ENCODE data around the gene BCL2L12. TPM values are rescaled to one million over a fixed set of nuclear protein-coding genes. Genes with fewer than 3 reads are reported as not detected.
"Not testable (repeated sequence)": the region's sequence is repeated elsewhere in the genome, so short reads cannot be mapped to it uniquely, and the experiment has no call there.

Gene BCL2L12
- total RNA-seq, 2 donors from 2014 or later: 17.4 to 60.9 TPM

DNA sequence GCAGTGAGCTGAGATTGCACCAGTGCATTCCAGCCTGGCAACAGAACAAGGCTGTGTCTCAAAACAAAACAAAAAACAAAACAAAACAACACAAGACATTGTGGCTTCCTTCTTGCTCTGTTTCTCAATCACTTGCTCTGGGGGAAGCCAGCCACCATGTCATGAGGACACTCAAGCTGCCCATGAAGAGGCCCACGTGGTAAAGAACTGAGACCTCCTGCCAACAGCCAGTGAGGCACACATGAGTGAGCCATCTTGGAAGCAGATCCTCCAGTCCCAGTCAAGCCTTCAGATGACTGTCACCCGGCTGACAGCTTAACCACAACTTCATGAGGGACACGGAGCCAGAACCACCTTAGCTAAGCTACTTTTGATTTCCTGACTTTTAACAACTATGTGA lies 50.4 kb downstream of the BCL2L12 start:
- no peak overlapping the region for H3K27ac ChIP-seq
- intact Hi-C loops (cut with DNase I): no loop called here
- H3K9ac ChIP-seq (ENCODE audit: low read depth in 2 of 2, low read length in 2 of 2): no peak overlapping the region
- no peak for TF ChIP-seq CTCF (IDR thresholded peaks at IDR 0.05)
- no peaks in the 10 kb centered on the region for H3K27me3 ChIP-seq
- no peaks in the 10 kb centered on the region for H3K4me1 ChIP-seq
- no peaks in the 10 kb centered on the region for H3K36me3 ChIP-seq
- H3K9me3 ChIP-seq: no peaks in the 10 kb centered on the region
- no peak overlapping the region for H3K4me3 ChIP-seq
- DNase-seq: no peak

DNA sequence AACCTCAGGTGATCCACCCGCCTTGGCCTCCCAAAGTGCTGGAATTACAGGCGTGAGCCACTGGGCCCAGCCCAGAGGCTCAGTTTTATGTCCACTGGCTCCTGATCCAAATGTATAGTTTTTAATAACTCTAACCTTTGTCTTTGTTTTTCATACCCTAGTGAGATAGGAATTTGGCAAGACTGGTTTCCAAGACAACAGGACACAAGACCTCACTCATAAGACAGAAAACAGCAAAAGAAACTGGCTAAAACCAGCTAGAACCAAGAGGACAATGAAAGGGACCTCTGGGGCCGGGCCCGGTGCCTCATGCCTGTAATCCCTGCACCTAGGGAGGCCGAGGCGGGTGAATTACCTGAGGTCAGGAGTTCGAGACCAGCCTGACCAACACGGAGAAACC lies 52.8 kb downstream of the BCL2L12 start:
- intact Hi-C loops (cut with DNase I): no loop called here
- Histone ChIP-seq H3K9me3 (no peaks in the 10 kb centered on the region), H3K36me3 (no peaks in the 10 kb centered on the region), H3K27me3 (no peaks in the 10 kb centered on the region), H3K27ac (no peak overlapping the region), H3K4me1 (no peaks in the 10 kb centered on the region), H3K4me3 (no peak overlapping the region), H3K9ac (ENCODE audit: low read depth in 2 of 2, low read length in 2 of 2) (no peak overlapping the region)
- no peak for TF ChIP-seq CTCF (IDR thresholded peaks at IDR 0.05)
- DNase-seq: no peak

- intact Hi-C loops (cut with DNase I): no loop called here
- no peaks in the 10 kb centered on the region for H3K27me3 ChIP-seq
- no peaks in the 10 kb centered on the region for H3K4me1 ChIP-seq
- no peak for DNase-seq
- H3K9ac ChIP-seq (ENCODE audit: low read depth in 2 of 2, low read length in 2 of 2): no peak overlapping the region
- no peak overlapping the region for H3K27ac ChIP-seq
- TF ChIP-seq CTCF (IDR thresholded peaks at IDR 0.05): no peak
- H3K36me3 ChIP-seq: no peaks in the 10 kb centered on the region
- no peaks in the 10 kb centered on the region for H3K9me3 ChIP-seq
- no peak overlapping the region for H3K4me3 ChIP-seq
Measured at GRCh38 chr19:49718991-49719390, 53.3 kb downstream of the BCL2L12 start.

DNA sequence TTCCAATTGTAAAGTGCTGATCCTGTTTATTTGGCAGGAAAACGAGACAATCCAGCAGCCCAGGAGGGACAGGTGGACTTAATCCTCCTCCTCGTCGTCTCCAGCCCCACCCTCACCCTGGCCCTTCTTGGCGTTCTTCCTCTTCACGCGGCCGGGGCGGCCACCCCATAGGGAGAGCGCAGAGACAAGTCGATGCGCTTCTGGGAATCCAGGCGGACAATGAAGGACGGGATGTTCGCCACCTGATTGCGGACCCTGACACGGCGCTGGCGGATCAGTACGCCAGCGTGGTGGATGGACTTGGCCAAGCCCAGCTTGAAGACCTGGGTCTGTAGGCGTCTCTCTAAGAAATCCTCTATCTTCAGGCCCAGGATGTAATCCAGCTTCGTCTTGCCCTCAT lies 53.7 kb downstream of the BCL2L12 start:
- DNase-seq; H3K4me3 ChIP-seq; H3K4me1 ChIP-seq; H3K27ac ChIP-seq; H3K9ac ChIP-seq (ENCODE audit: low read depth in 2 of 2, low read length in 2 of 2); H3K36me3 ChIP-seq; intact Hi-C loops (cut with DNase I); H3K9me3 ChIP-seq; H3K27me3 ChIP-seq: not testable (repeated sequence)

Small RNA genes within 50 kb of the gene (microRNA-seq; reads per million reads assigned to microRNA genes)
- gene MIR5088: not detected

Other genes with a start within 250 kb of the BCL2L12 start
- gene PTH2, start 242.5 kb upstream of the BCL2L12 start, total RNA-seq: not detected
- gene GFY, start 240.5 kb upstream of the BCL2L12 start, total RNA-seq: not detected
- under 1 TPM; 0.21 to 0.25 TPM for gene SLC17A7, start 224.4 kb upstream of the BCL2L12 start, total RNA-seq
- 100 to 1,000 TPM in 1 of 2 donors, 10 to 100 TPM in 1; 80.8 to 103 TPM for gene PIH1D1, start 214.1 kb upstream of the BCL2L12 start, total RNA-seq
- 10 to 100 TPM; 22.6 to 57.9 TPM for gene ALDH16A1, start 212.7 kb upstream of the BCL2L12 start, total RNA-seq
- 1 to 10 TPM; 2.9 to 4.9 TPM for gene FLT3LG, start 191.7 kb upstream of the BCL2L12 start, total RNA-seq
- 1,000 to 10,000 TPM; 2,431 to 2,528 TPM for gene RPL13A, start 178.3 kb upstream of the BCL2L12 start, total RNA-seq
- gene RPS11, start 169.5 kb upstream of the BCL2L12 start, total RNA-seq: 1,000 to 10,000 TPM; 1,734 to 1,870 TPM
- gene FCGRT, start 153.3 kb upstream of the BCL2L12 start, total RNA-seq: 100 to 1,000 TPM; 285 to 621 TPM
- 10 to 100 TPM; 16.9 to 55.1 TPM for gene RCN3, start 137.9 kb upstream of the BCL2L12 start, total RNA-seq
- 10 to 100 TPM; 63.2 to 91.2 TPM for gene NOSIP, start 85.4 kb upstream of the BCL2L12 start, total RNA-seq
- 10 to 100 TPM; 16.2 to 20.2 TPM for gene PRRG2, start 84.6 kb upstream of the BCL2L12 start, total RNA-seq
- 10 to 100 TPM; 17.5 to 33.1 TPM for gene PRR12, start 74.8 kb upstream of the BCL2L12 start, total RNA-seq
- 10 to 100 TPM; 45.7 to 62.2 TPM for gene RRAS, start 25.8 kb upstream of the BCL2L12 start, total RNA-seq
- gene SCAF1, start 23.7 kb upstream of the BCL2L12 start, total RNA-seq: 10 to 100 TPM; 54.2 to 85.7 TPM
- gene IRF3, start 76 bp upstream of the BCL2L12 start, total RNA-seq: 100 to 1,000 TPM in 1 of 2 donors, 10 to 100 TPM in 1; 62.9 to 190 TPM
- gene PRMT1, start 11.3 kb downstream of the BCL2L12 start, total RNA-seq: 100 to 1,000 TPM in 1 of 2 donors, 10 to 100 TPM in 1; 81.3 to 177 TPM
- 1 to 10 TPM in 1 of 2 donors, under 1 TPM in 1; 0.24 to 2.0 TPM for gene ADM5, start 23.7 kb downstream of the BCL2L12 start, total RNA-seq
- 1 to 10 TPM; 1.2 to 2.0 TPM for gene CPT1C, start 25.2 kb downstream of the BCL2L12 start, total RNA-seq
- not detected for gene TSKS, start 97.4 kb downstream of the BCL2L12 start, total RNA-seq
- 10 to 100 TPM; 80.0 to 92.1 TPM for gene AP2A1, start 101.1 kb downstream of the BCL2L12 start, total RNA-seq
- gene FUZ, start 147.4 kb downstream of the BCL2L12 start, total RNA-seq: 10 to 100 TPM in 1 of 2 donors, 1 to 10 TPM in 1; 7.4 to 14.9 TPM
- gene MED25, start 152.4 kb downstream of the BCL2L12 start, total RNA-seq: 10 to 100 TPM; 46.1 to 77.2 TPM
- 100 to 1,000 TPM; 109 to 128 TPM for gene PTOV1, start 185.2 kb downstream of the BCL2L12 start, total RNA-seq
- gene PNKP, start 201.6 kb downstream of the BCL2L12 start, total RNA-seq: 100 to 1,000 TPM in 1 of 2 donors, 10 to 100 TPM in 1; 53.7 to 137 TPM
- gene AKT1S1, start 211.4 kb downstream of the BCL2L12 start, total RNA-seq: 10 to 100 TPM; 32.7 to 74.9 TPM
- 10 to 100 TPM; 29.4 to 33.7 TPM for gene TBC1D17, start 211.8 kb downstream of the BCL2L12 start, total RNA-seq
- gene IL4I1, start 231.0 kb downstream of the BCL2L12 start, total RNA-seq: 1 to 10 TPM; 1.0 to 2.4 TPM